Panc1 (cell line): ENCODE data around the gene CFAP58. TPM values are rescaled to one million over a fixed set of nuclear protein-coding genes. Genes with fewer than 3 reads are reported as not detected.

ENCODE experiments used
- ATAC-seq: fragments of 200-7000 bp; cut with Tn5 transposase; 2 replicates; pipeline ENCODE4 v1.9.1; 2020; ENCODE audit warnings: mild to moderate bottlenecking, moderate library complexity
- BruUV-seq: library from RNA; stranded (reverse); fragments of 400-500 nt; replicated peaks from 2 replicates; lab custom pipeline; 2021; lab: Mats Ljungman, UMichigan
- CTCF ChIA-PET: fragments of 300-600 bp; sonication (Branson Sonifier 250); formaldehyde crosslinking; loops from one replicate; lab custom pipeline; 2022; ENCODE audit warnings: antibody characterized with exemption; lab: Charles Lee
- POLR2A ChIA-PET: fragments of 300-600 bp; sonication (Branson Sonifier 250); formaldehyde crosslinking; loops from one replicate; lab custom pipeline; 2022; ENCODE audit warnings: antibody characterized with exemption; lab: Charles Lee
- DNase-seq: peaks from one replicate; pipeline ENCODE4 v3.0.0-alpha.2; 2010; ENCODE audit warnings: low read depth, low spot score
- H3K27ac ChIP-seq: 2 replicates; pipeline ENCODE4 v1.5.1; 2011; ENCODE audit warnings: mild to moderate bottlenecking, low read length, inconsistent platforms
- H3K27me3 ChIP-seq: fragments of 200-500 bp; sonication (Bioruptor generic); 2 replicates; pipeline ENCODE4 v1.6.0; 2014; ENCODE audit warnings: low read length, inconsistent platforms; ENCODE audit not compliant: control insufficient read depth, insufficient read depth
- H3K36me3 ChIP-seq: fragments of 200-500 bp; sonication (Bioruptor generic); 2 replicates; pipeline ENCODE4 v1.5.1; 2014; ENCODE audit warnings: inconsistent platforms, mild to moderate bottlenecking, low read length, moderate library complexity; ENCODE audit not compliant: control insufficient read depth, insufficient read depth
- H3K4me1 ChIP-seq: 2 replicates; pipeline ENCODE4 v1.5.1; 2011; ENCODE audit warnings: inconsistent platforms, mild to moderate bottlenecking, low read length, moderate library complexity; ENCODE audit not compliant: control insufficient read depth, insufficient read depth
- H3K4me3 ChIP-seq, 2 experiments: 2 replicates each; pipeline ENCODE4 v1.5.1; 2011 to 2012; ENCODE audit warnings: low read depth in 2 of 2, low read length in 2 of 2, mild to moderate bottlenecking in 2 of 2, inconsistent platforms in 1 of 2, moderate library complexity in 1 of 2
- H3K9me3 ChIP-seq: fragments of 200-500 bp; sonication (Bioruptor generic); 2 replicates; pipeline ENCODE4 v1.5.1; 2014; ENCODE audit warnings: low read depth, mild to moderate bottlenecking, inconsistent platforms, low read length, moderate library complexity; ENCODE audit not compliant: control insufficient read depth, insufficient read depth
- CTCF ChIP-seq: fragments of 450-650 bp; IDR thresholded peaks from 2 replicates; pipeline ENCODE4 v1.5.1; 2017; ENCODE audit warnings: mild to moderate bottlenecking
- POLR2AphosphoS5 ChIP-seq: IDR thresholded peaks from 2 replicates; pipeline ENCODE4 v1.6.1; 2012; ENCODE audit warnings: mild to moderate bottlenecking, low read depth, low read length, moderate library complexity
- REST ChIP-seq, 2 experiments: IDR thresholded peaks; 2 replicates each; pipeline ENCODE4 v1.6.1; 2011 to 2012; ENCODE audit warnings: low read depth in 2 of 2, control low read depth in 1 of 2, low read length in 1 of 2, mild to moderate bottlenecking in 1 of 2, moderate library complexity in 1 of 2; ENCODE audit not compliant: insufficient read depth in 1 of 2
- SIN3A ChIP-seq: IDR thresholded peaks from 2 replicates; pipeline ENCODE4 v1.6.1; 2012; ENCODE audit warnings: low read depth, mild to moderate bottlenecking, low read length, moderate library complexity, borderline replicate concordance; ENCODE audit not compliant: insufficient read depth
- TCF7L2 ChIP-seq: IDR thresholded peaks from 2 replicates; pipeline ENCODE4 v1.6.1; 2011; ENCODE audit warnings: mild to moderate bottlenecking, low read depth, low read length, inconsistent platforms
- in situ Hi-C: cut with HindIII; loops from 2 replicates; pipeline ENCODE4 v1.10.0; 2016; ENCODE audit warnings: low sequenced_read_pairs, low pct_unique_long_range_greater_than_20kb
- intact Hi-C: fragments of 100-400 bp; cut with micrococcal nuclease; formaldehyde crosslinking; loops from one replicate; pipeline ENCODE4 v1.10.0; 2022; ENCODE audit not compliant: unreplicated experiment
- total RNA-seq: library from RNA; stranded (reverse); gene quantifications from one replicate; pipeline ENCODE4 v1.2.1, GENCODE V29; 2021; ENCODE audit not compliant: unreplicated experiment

CFAP58 gene
- total RNA-seq, 1 experiment from 2014 or later, result 2.0 TPM

GRCh38 chr10:104345941-104346340 lies 7.7 kb upstream of the CFAP58 start:
- H3K4me3 ChIP-seq, result no peak overlapping the region
- ChIA-PET POLR2A (no interaction called here), CTCF (interaction anchor here (0.6 to 1.5 kb wide), 3 partner anchors 40 to 284 kb away, joined by 3 to 4 read pairs (median 4); no protein-coding TSS in a partner anchor)
- intact Hi-C loops (no loop called here), in situ Hi-C loops (no loop called here)
- no peaks in the 10 kb centered on the region for H3K9me3 ChIP-seq
- no peaks in the 10 kb centered on the region for H3K27me3 ChIP-seq
- H3K36me3 ChIP-seq, result no peaks in the 10 kb centered on the region
- ATAC-seq (no peak), DNase-seq (no peak)
- H3K27ac ChIP-seq, result peak overlapping the region; percentile 48; the same call in 1 of the 2 replicates
- no TSS peak for BruUV-seq
- peaks cover 22% of the 10 kb centered on the region for H3K4me1 ChIP-seq
- TF ChIP-seq REST (IDR thresholded peaks at IDR 0.05; ENCODE audit: insufficient read depth in 1 of 2, low read depth in 2 of 2, low read length in 1 of 2) (no peak), SIN3A (no peak), TCF7L2 (no peak), CTCF (no peak), POLR2AphosphoS5 (no peak)

GRCh38 chr10:104347295-104348045 lies 6.2 kb upstream of the CFAP58 start:
- Histone ChIP-seq H3K4me1 (peaks cover 24% of the 10 kb centered on the region), H3K36me3 (no peaks in the 10 kb centered on the region), H3K9me3 (no peaks in the 10 kb centered on the region), H3K4me3 (no peak overlapping the region), H3K27me3 (no peaks in the 10 kb centered on the region), H3K27ac (peak overlapping the region; percentile 35; the same call in 1 of the 2 replicates)
- in situ Hi-C loops, result no loop called here
- DNase-seq (no peak), ATAC-seq (no peak)
- no TSS peak for BruUV-seq
- ChIA-PET POLR2A (interaction anchor here (0.6 kb wide), 1 partner anchor 18 kb away, joined by 3 read pairs; no protein-coding TSS in a partner anchor), CTCF (no interaction called here)
- TF ChIP-seq CTCF (no peak), SIN3A (no peak), POLR2AphosphoS5 (no peak), REST (IDR thresholded peaks at IDR 0.05; ENCODE audit: insufficient read depth in 1 of 2, low read depth in 2 of 2, low read length in 1 of 2) (no peak), TCF7L2 (no peak)
- intact Hi-C loops, result no loop called here
